Body of pancreas (tissue), 4 donors: ENCODE data around the gene TBXT.

Source experiments
- CTCF ChIP-seq, 7 experiments: fragments of 450-650 bp in 4 of 7; fragments of 200-600 bp in 3 of 7; sonication (generic) in 3 of 7; IDR thresholded peaks; one replicate each; pipeline ENCODE4 v1.5.1; 2016 to 2019; ENCODE audit warnings: antibody characterized with exemption in 7 of 7
- POLR2A ChIP-seq, 3 donors: fragments of 450-650 bp; IDR thresholded peaks; one replicate each; pipeline ENCODE4 v1.6.1; 2016; ENCODE audit warnings: antibody characterized with exemption in 3 of 3, mild to moderate bottlenecking in 2 of 3

GRCh38 chr6:166179704-166180103 lies 12.1 kb upstream of the TBXT start:
- TF ChIP-seq CTCF (IDR thresholded peaks at IDR 0.05) (no peak), POLR2A (IDR thresholded peaks at IDR 0.05) (no peak)
